GM18502 (cell line): Measurements from ENCODE around the gene SEC14L1.

Source experiments
- ATAC-seq: cut with Tn5 transposase; IDR thresholded peaks from one replicate; pipeline ENCODE4 v1.9.1; 2021; ENCODE audit warnings: mild to moderate bottlenecking; ENCODE audit not compliant: unreplicated experiment, poor library complexity

The SEC14L1 gene

GRCh38 chr17:77160091-77160874, 19.5 kb downstream of the SEC14L1 start:
- no peak for ATAC-seq

DNA sequence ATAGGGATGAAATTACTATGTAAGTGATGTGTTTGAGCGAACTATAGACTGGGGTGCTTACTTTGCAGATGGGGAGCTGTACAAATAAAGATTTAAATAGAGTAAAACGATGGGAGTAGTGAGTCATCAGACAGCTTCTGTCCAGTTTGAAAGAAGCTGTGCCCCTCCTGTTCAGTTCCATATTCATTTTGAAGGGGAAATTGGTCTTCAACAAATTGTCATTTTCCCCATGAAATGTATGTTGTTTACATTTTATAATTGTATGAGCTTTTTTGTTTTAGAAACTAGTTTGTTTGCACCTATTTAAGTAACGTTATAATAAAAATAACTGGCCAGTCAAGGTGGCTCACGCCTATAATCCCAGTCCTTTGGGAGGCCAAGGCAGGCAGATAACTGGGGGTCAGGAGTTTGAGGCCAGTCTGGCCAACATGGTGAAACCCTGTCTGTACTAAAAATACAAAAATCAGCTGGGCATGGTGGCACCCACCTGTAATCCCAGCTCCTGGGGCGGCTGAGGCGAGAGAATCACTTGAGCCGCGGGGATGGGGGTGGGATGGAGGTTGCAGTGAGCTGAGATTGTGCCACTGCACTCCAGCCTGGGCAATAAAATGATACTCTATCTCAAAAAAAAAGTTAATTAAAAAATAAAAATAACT, 20.2 kb downstream of the SEC14L1 start:
- no peak for ATAC-seq

GRCh38 chr17:77161953-77162352, 21.2 kb downstream of the SEC14L1 start:
- ATAC-seq, result no peak

GRCh38 chr17:77163001-77163400, 22.2 kb downstream of the SEC14L1 start:
- no peak for ATAC-seq

GRCh38 chr17:77163511-77164280, 22.9 kb downstream of the SEC14L1 start:
- ATAC-seq, result no peak

GRCh38 chr17:77164483-77165091, 23.8 kb downstream of the SEC14L1 start:
- ATAC-seq, result no peak

GRCh38 chr17:77165577-77165976, 24.8 kb downstream of the SEC14L1 start:
- no peak for ATAC-seq

DNA sequence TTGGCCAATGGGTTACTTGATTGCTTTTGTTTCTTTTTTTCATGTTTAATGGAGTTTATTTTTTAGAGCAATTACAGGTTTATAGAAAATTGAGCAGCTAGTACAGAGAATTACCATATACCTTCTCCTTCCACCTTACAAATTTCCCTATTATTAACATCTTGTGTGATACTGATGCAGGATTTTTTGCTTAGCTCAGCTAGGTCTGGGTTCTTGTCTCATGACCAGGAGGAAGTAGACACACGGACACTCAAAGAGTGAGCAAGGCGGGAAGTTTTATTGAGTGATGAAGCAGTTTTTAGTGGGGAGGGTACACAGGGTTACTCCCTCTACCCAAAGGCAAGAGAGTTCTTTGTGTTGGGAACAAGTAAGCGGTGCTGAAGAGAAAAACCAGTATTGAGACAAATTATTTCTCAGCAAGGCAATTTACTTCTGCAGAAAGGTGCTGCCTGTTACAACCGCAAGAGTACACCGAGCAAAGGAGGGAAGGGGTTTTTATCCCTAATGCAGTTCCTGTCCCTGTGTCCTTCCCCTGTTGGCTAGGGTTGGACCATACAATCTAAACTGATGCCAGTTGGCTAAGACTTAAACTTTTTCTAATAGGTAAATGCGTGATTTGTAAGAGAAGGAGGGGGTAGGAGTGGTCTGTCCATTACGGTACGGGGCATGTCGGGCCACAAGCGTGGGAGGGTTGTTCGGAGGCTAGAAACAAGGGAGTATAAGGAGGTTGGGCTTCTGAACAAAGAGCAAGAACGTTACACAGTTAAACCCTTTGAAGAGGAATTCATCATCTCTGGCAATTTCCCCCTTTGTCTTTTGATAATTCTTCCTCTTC, 26.9 kb downstream of the SEC14L1 start:
- no peak for ATAC-seq

DNA sequence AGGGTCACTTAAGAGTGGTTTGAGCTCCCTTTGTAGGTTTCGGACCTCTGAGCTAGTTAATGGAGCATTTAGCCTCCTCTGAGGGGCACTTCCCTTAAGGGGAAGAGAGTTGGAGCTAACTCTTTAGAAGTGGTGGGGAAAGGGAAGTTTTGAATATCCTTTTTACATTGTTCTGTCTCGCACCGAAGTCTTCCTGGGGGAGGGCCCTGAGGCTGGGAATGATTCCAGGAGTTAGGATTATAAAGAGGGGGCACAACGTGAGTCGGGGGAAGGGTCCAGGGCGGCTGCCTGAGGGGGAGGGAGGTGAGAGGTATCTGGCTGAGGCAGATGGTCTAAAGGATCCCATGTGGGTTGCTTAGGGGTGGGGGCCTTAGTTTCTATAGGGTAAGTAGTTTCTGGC, 32.3 kb downstream of the SEC14L1 start:
- ATAC-seq, result no peak

DNA sequence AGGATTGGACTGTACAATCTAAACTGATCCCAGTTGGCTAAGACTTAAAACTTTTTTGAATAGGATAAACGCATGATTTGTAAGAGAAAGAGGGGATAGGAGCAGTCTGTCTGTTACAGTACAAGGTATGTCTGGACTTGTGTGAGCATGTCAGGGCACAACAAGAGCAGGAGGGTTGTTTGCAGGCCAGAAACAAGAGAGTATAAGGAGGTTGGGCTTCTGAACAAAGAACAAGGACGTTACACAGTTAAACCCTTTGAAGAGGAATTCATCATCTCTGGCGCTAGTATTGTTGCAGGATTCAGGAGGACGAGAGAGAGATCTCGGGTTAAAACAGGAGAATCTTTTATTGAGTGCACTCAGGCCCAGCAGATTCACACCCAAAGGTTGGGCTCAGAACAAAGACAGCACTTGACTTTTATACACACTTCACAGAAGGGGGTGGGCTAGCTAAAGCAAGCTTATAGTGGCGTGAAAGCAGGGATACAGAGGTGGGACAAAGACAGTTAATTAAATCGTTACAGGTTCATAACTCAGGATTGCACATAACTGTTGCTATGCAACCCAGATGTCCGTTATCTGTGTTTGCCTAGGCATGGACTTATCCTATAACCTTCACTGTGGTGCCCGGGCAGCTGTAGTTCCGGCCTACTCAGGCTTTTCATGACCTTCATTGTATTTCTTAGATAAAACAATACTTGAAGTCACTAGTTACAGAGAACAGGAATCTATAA, 34.3 kb downstream of the SEC14L1 start:
- no peak for ATAC-seq

DNA sequence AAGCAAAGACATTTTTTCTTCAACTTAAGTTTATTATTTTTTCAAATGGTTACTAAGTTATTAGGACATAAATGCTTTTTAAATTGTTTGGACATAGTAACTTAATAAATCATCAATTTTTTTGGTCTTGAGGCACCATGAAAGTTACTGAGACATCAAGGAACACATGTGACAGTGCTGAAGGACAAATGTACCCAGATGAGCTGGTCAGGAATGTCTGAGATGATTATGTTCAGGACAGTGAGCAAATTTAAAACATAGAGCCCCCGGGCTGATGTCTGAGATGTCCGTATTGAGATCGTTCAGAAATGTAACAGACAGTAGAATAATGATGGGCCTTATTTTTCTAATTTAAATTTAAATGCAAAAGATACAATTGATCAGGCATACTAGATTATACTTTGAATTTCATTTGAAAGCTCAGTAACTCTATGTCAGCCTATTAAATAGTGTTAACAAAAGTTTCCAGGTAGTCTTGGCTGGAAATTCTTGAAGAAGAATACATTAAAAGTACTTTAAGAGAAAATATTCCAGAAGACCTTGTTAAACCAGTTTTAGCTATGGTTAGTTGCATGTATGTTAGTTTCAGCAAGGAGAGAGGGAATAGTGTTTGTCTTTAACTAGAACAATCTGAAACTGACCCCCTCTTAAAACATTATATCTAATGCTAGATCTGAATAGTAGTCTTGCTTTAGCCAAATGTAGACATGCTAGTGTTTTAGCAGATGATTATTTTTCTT, 36.4 kb downstream of the SEC14L1 start:
- ATAC-seq, result no peak

DNA sequence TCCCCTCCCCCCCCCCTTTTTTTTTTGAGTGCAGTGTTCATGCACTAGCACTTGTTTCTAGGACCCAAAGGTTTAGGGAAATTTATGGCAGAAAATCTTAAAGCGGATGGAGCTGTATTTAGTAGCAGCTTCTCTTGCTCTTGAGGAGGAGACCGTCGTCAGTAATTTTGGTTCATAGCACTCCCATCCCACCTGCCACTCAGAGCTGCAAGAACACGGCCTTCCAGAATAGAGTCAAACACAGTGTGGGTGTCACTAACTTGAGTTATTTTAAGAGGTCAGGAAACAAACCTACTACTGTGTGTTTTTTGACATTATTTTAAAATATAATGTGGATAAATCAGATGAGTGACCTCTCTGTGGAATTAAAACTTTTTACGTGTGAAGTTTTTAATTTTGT, 37.3 kb downstream of the SEC14L1 start:
- ATAC-seq, result no peak

DNA sequence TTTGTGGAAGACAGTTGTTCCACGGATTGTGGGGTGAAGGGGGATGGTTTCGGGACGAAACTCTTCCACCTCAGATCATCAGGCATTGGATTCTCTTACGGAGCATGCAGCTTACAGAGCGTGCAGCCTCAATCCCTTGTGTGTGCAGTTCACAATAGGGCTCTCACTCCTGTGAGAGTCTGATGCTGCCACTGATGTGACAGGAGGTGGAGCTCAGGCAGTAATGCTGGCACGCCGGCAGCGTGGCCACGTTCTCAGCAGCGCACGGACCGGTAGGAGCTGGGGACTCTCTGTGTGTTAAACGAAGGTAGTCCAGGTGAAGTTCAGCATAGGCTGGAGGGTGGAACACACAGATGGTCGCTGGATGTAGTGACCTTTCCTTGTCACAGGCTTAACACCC, 37.8 kb downstream of the SEC14L1 start:
- ATAC-seq, result no peak

GRCh38 chr17:77180503-77181357, 40.0 kb downstream of the SEC14L1 start:
- no peak for ATAC-seq

DNA sequence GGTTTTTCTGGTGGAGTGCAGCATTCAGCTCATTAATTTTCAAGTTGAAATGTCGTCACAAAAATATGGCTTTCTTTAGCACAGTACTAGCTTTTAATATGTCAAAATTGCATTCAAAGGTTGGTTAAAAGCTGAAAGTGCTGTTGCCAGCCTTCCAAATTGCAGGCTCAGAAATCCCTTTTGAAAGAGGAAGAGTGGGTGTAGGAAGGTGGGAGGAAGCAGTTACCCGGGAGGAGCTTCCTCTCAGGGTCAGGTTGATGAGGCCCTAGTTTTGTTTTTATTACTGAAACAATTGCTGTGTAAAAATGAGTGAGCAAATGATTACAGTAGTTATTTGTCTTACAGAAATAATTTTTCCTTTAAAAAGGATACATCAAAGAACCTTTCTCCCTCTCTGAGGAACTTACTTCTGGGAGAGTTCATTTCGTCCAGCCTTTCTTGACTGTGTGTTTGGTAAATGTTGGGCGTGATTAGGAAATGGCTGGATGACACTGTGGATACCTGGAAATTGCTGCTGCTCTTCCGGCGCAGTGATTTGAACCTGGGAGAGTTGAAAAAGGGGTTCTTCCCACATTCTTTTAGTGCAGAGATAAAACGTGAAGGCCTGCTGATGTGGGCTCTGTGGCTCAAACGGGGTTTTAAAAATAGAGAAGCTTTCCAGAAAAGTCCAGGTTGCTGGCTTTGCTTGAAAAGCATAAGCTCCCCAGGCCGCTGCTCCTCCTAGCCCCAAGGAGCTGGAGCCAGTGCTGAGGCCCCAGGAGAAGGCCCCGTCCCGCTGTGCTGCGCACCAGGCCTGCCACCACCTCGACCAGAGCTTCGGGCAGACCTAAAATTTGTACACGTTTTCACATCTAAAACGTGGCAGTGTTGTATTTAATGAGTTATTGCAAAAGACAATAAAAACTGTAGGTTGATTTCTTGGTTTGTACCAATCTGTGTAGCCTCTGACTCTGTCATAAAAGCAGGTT, 41.7 kb downstream of the SEC14L1 start:
- no peak for ATAC-seq

DNA sequence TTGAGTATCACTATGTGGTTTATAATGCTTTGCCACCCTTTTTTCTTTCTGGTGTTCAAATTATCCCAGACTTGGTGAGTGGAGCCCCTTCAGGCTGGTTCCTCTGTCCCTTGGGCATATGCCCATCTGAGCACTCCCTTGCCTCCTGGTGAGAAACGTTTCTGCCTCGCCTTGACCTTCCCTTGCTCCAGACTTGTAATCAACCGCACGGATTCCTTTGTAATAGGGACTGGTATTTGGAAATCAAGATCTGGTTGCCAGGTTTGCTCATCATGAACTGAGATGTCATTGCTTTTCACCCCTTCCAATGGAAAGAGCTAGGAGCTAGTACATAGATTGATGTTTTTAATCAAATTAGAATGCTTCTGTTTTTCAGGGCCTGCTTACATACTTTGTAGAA, 43.7 kb downstream of the SEC14L1 start:
- ATAC-seq, result no peak

DNA sequence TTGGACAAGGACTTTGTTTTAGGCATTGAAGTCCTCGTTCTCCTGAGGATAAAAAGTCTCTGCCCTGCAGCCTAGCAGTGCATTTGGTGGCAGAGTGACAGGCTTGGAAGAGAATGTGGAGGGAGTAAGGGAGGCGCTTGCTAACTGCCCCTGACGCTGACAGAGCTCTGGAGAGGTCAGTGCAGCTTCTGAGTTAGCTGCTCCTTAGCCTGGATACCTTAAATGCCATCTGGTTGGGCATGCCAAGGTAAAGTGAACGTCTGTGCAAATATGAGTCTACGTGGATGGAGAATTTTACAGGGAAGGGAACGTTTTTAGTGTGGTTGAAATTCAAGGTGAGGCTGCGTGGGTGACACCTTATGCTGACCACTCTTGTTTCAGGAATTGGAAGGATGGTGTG, 44.4 kb downstream of the SEC14L1 start:
- no peak for ATAC-seq
